GM03348 (cell line): ENCODE results near the gene ARAP1.

Experiments
- DNase-seq: peaks from one replicate; pipeline ENCODE4 v3.0.0; 2012; ENCODE audit warnings: low spot score

ARAP1 gene

GRCh38 chr11:72743321-72744221, 8.6 kb downstream of the ARAP1 start:
- DNase-seq = no peak

GRCh38 chr11:72742513-72743320, 9.5 kb downstream of the ARAP1 start:
- no peak for DNase-seq

- no peak for DNase-seq
These were observed 10.2 kb downstream of the ARAP1 start for GRCh38 chr11:72741849-72742512.

- DNase-seq = no peak
These were observed 10.8 kb downstream of the ARAP1 start for GRCh38 chr11:72741429-72741833.

- no peak for DNase-seq
These were observed 11.4 kb downstream of the ARAP1 start for GRCh38 chr11:72740562-72741428.

GRCh38 chr11:72740060-72740424, 12.2 kb downstream of the ARAP1 start:
- no peak for DNase-seq

- DNase-seq = no peak
These were observed 12.8 kb downstream of the ARAP1 start for GRCh38 chr11:72739240-72740059.

GRCh38 chr11:72738199-72739141, 13.7 kb downstream of the ARAP1 start:
- peak; percentile 72 for DNase-seq

GRCh38 chr11:72737336-72737735, 14.9 kb downstream of the ARAP1 start:
- no peak for DNase-seq

- peak; percentile 65 for DNase-seq
These were observed 15.6 kb downstream of the ARAP1 start for GRCh38 chr11:72736452-72737069.

GRCh38 chr11:72735495-72736027, 16.6 kb downstream of the ARAP1 start:
- DNase-seq = peak; percentile 31

- DNase-seq = no peak
These were observed 19.9 kb downstream of the ARAP1 start for GRCh38 chr11:72732329-72732728.

- DNase-seq = no peak
These were observed 21.5 kb downstream of the ARAP1 start for GRCh38 chr11:72730737-72731136.

GRCh38 chr11:72730243-72730642, 22.0 kb downstream of the ARAP1 start:
- no peak for DNase-seq

- DNase-seq = no peak
These were observed 24.7 kb downstream of the ARAP1 start for GRCh38 chr11:72727521-72727920.

- DNase-seq = no peak
These were observed 25.7 kb downstream of the ARAP1 start for GRCh38 chr11:72726266-72727220.

GRCh38 chr11:72725724-72726028, 26.5 kb downstream of the ARAP1 start:
- no peak for DNase-seq
